Measurements from ENCODE around the gene FYB2.

The FYB2 gene

DNA sequence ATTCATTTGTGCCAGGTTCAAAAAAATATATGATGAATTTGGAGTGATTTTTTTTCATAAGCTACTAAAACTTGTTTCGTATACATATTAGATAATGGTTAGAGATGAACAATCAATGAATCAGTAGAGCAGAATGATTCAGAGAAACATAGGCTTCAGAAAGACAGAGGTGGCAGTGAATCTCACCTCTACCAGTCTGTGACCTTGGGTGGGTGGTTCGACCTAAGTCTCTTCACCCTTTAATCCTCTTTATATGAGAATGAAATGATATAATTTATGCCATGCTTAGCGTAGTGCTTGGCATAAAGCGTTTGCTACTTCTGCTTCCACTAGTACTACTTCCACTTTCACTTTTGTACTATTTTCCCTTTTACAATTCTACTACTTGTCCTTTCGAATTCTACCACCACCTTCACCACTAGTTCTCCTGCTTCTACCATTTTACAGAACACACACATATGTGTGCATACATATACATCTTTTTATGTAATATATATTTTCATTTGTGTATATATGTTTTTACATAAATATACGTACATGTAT is 45.1 kb downstream of the FYB2 start:
- no peak overlapping the region for H3K4me3 ChIP-seq (replicated peaks in 1 of 2; ENCODE audit: low read depth in 2 of 2, low read length in 2 of 2)
- TF ChIP-seq, protein P1, sequence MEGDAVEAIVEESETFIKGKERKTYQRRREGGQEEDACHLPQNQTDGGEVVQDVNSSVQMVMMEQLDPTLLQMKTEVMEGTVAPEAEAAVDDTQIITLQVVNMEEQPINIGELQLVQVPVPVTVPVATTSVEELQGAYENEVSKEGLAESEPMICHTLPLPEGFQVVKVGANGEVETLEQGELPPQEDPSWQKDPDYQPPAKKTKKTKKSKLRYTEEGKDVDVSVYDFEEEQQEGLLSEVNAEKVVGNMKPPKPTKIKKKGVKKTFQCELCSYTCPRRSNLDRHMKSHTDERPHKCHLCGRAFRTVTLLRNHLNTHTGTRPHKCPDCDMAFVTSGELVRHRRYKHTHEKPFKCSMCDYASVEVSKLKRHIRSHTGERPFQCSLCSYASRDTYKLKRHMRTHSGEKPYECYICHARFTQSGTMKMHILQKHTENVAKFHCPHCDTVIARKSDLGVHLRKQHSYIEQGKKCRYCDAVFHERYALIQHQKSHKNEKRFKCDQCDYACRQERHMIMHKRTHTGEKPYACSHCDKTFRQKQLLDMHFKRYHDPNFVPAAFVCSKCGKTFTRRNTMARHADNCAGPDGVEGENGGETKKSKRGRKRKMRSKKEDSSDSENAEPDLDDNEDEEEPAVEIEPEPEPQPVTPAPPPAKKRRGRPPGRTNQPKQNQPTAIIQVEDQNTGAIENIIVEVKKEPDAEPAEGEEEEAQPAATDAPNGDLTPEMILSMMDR (IDR thresholded peaks at IDR 0.05; ENCODE audit: low read depth, low read length): no peak
- DNase-seq (ENCODE audit: low read depth in 2 of 2): no peak

DNA sequence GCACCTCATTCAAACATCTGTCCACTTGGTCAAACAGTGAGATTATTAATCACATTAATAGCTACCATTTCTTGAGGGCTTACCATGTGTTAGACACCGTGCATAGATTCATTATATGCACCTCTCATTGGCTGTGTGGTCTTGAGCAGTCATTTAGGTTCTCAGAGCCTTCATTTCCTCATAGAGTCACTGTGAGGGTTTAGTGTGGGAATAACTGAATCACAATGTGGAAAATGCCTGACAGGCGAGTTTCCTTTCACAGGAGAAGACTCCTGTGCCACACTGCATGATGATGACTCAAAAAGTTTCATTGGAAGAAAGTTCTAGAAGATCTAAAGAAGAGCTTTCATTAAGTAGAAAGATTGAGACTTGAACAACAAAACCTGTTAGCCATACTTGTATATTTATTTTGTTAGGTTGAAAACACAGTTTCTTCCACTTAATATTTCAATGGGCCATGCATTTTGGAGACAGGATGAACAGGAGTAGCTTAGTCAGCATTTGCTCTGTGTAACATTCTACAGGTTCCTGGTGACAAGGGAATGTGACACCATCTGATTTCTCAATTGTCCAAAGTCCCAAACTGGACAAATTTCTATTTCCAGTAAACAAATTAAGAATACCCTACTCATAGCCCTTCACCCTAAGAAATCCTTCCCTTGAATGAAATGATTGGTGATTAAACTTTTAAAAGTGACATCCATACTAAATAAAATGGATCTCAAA is 45.7 kb downstream of the FYB2 start:
- DNase-seq (ENCODE audit: low read depth in 2 of 2): no peak
- H3K4me3 ChIP-seq (replicated peaks in 1 of 2; ENCODE audit: low read depth in 2 of 2, low read length in 2 of 2): no peak overlapping the region
- TF ChIP-seq, protein P1 (IDR thresholded peaks at IDR 0.05; ENCODE audit: low read depth, low read length): no peak

DNA sequence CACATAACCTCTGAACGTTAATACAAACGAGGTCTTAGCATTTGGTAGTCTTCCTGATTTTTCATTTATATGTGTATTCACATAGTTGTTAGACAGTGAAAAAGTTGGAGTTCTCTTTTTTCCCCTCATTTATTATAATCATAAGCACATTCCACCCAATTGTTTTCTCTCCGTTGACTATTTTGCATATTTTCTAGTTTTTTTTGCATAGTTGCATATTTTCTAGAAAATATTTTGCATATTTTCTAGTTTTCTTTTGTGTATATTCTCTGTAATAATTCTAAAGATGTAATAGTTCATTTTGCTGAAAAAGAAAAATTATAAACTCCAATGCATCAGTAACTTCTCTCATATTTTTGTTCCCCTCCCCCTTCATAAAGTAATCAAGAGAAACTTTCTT is 47.5 kb downstream of the FYB2 start:
- DNase-seq (ENCODE audit: low read depth in 2 of 2): no peak
- H3K4me3 ChIP-seq (replicated peaks in 1 of 2; ENCODE audit: low read depth in 2 of 2, low read length in 2 of 2): no peak overlapping the region
- TF ChIP-seq, protein P1 (IDR thresholded peaks at IDR 0.05; ENCODE audit: low read depth, low read length): no peak

DNA sequence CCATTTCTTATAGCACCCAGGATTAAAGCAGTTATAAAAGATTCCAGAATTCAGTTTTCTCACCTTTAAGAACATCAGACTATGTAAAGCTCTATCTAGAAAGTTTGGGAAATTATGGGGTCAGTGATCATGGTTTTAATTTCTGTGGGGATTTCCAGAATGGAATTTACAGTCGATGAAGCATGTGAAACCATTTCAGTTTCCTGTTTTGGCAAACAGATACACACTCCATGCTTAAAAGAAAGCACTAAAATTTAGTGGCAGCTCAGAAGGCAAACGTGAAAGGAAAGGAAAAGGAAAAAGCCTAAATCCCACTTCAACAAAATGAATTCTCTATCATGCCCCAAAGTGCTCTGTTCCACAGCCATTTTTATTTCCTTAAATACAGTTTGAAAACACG is 60.4 kb downstream of the FYB2 start:
- TF ChIP-seq, protein P1 (IDR thresholded peaks at IDR 0.05; ENCODE audit: low read depth, low read length): no peak
- no peak overlapping the region for H3K4me3 ChIP-seq (replicated peaks in 1 of 2; ENCODE audit: low read depth in 2 of 2, low read length in 2 of 2)
- no peak for DNase-seq (ENCODE audit: low read depth in 2 of 2)

DNA sequence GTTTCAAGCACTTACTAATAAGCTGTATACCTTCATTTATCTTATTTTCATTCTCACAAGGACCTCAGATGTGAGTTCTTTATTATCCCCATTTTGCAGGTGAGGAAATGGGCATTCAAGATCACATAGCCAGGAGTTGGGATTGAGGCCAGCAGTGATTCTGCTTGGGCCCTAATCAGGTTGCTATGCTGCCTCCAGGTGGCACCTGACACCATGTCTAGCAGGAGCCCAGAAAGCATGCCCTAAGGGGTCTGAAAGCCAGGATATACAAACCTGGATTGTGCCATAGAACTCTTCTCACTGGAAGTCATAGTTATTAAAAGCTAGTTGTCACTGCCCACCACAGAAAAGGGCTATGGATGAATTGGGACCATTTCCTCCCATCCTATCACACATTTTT is 61.1 kb downstream of the FYB2 start:
- no peak overlapping the region for H3K4me3 ChIP-seq (replicated peaks in 1 of 2; ENCODE audit: low read depth in 2 of 2, low read length in 2 of 2)
- DNase-seq (ENCODE audit: low read depth in 2 of 2): no peak
- TF ChIP-seq, protein P1 (IDR thresholded peaks at IDR 0.05; ENCODE audit: low read depth, low read length): no peak

DNA sequence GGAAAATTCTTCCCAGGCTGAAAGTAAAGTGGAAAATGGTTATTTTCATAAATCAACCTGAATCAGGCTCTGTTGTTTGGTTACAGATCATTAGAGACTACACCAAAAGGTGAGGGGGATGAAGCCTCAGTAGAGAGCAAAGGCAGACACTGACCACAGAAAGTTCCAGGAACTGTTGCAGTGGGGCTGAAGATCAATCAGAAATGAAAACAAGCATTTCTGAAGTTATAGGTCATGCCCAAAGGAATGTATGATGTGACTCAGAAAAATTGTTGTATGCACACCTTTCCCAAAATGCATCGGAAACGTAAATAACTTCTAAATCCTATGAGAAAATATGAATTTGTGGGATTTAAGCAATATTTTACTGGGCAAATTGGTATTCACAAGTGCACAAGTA is 63.3 kb downstream of the FYB2 start:
- TF ChIP-seq, protein P1 (IDR thresholded peaks at IDR 0.05; ENCODE audit: low read depth, low read length): no peak
- DNase-seq (ENCODE audit: low read depth in 2 of 2): no peak

More for the DNA sequence above, 63.3 kb downstream of the FYB2 start:
- H3K4me3 ChIP-seq (replicated peaks in 1 of 2; ENCODE audit: low read depth in 2 of 2, low read length in 2 of 2): no peak overlapping the region

Data from cardiac fibroblast (primary cell).